ENCODE data around the gene FLT3.

The FLT3 gene

DNA sequence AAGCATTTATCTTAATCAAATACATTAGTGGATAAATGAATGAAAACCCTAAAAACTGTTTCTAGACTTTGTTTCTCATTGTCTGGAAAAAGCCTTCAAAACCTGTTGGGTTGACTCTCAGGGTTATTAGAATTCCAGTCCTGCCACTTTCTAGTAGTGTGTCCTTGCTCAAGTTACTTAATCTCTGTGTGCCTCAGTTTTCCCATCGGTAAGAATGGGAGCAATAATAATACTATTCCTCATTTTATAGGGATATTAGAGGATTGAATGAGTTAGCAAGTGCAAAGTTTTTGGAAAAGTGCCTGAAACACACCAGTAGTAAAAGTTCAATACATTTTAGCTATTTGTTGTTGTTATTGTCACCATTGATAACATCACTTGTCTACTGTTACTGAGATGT lies 114.8 kb downstream of the FLT3 start:
- no peaks in the 10 kb centered on the region for H3K9me3 ChIP-seq (ENCODE audit: control insufficient read depth, insufficient read depth, low read depth, low read length)
- CTCF ChIA-PET: interaction anchor here (0.6 to 5.4 kb wide), 10 partner anchors 12 to 1265 kb away, joined by 3 to 71 read pairs (median 6); no protein-coding TSS in a partner anchor
- H3K27ac ChIP-seq (ENCODE audit: extremely low read depth, low read depth, low read length): no peak overlapping the region
- TF ChIP-seq ZNF513 (tag by site-specific recombination; IDR thresholded peaks at IDR 0.05) (no peak), ZNF529 (tag by site-specific recombination; IDR thresholded peaks at IDR 0.05; ENCODE audit: insufficient replicate concordance) (no peak), ZSCAN16 (tag by site-specific recombination; IDR thresholded peaks at IDR 0.05) (no peak), TRIM28 (IDR thresholded peaks at IDR 0.05; ENCODE audit: borderline replicate concordance, low read length) (no peak), ZNF518A (tag by site-specific recombination; conservative IDR thresholded peaks at IDR 0.05; ENCODE audit: low read depth) (no peak), ZNF133 (tag by site-specific recombination; IDR thresholded peaks at IDR 0.05) (no peak), ZNF791 (tag by site-specific recombination; IDR thresholded peaks at IDR 0.05) (no peak), ZNF610 (tag by site-specific recombination; IDR thresholded peaks at IDR 0.05; ENCODE audit: borderline replicate concordance) (no peak), ZBTB48 (tag by site-specific recombination; IDR thresholded peaks at IDR 0.05) (no peak)
- TF ChIP-seq, protein P1, sequence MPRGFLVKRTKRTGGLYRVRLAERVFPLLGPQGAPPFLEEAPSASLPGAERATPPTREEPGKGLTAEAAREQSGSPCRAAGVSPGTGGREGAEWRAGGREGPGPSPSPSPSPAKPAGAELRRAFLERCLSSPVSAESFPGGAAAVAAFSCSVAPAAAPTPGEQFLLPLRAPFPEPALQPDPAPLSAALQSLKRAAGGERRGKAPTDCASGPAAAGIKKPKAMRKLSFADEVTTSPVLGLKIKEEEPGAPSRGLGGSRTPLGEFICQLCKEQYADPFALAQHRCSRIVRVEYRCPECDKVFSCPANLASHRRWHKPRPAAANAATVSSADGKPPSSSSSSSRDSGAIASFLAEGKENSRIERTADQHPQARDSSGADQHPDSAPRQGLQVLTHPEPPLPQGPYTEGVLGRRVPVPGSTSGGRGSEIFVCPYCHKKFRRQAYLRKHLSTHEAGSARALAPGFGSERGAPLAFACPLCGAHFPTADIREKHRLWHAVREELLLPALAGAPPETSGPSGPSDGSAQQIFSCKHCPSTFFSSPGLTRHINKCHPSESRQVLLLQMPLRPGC (tag by site-specific recombination; IDR thresholded peaks at IDR 0.05): no peak
- TF ChIP-seq, protein P2, sequence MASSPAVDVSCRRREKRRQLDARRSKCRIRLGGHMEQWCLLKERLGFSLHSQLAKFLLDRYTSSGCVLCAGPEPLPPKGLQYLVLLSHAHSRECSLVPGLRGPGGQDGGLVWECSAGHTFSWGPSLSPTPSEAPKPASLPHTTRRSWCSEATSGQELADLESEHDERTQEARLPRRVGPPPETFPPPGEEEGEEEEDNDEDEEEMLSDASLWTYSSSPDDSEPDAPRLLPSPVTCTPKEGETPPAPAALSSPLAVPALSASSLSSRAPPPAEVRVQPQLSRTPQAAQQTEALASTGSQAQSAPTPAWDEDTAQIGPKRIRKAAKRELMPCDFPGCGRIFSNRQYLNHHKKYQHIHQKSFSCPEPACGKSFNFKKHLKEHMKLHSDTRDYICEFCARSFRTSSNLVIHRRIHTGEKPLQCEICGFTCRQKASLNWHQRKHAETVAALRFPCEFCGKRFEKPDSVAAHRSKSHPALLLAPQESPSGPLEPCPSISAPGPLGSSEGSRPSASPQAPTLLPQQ (tag by site-specific recombination; IDR thresholded peaks at IDR 0.05): no peak
- H3K4me3 ChIP-seq (ENCODE audit: low read depth, low read length): no peak overlapping the region
- no peaks in the 10 kb centered on the region for H3K4me1 ChIP-seq (ENCODE audit: control insufficient read depth, insufficient read depth, low read length)
- POLR2A ChIA-PET: interaction anchor here (0.6 kb wide), 1 partner anchor 162 kb away, joined by 5 read pairs; no protein-coding TSS in a partner anchor
- no peaks in the 10 kb centered on the region for H3K36me3 ChIP-seq (ENCODE audit: control insufficient read depth in 2 of 2, insufficient read depth in 1 of 2, low read length in 2 of 2)

- Histone ChIP-seq H3K9me3 (ENCODE audit: control insufficient read depth, insufficient read depth, low read depth, low read length) (no peaks in the 10 kb centered on the region), H3K4me1 (ENCODE audit: control insufficient read depth, insufficient read depth, low read length) (no peaks in the 10 kb centered on the region), H3K4me3 (ENCODE audit: low read depth, low read length) (no peak overlapping the region), H3K36me3 (ENCODE audit: control insufficient read depth in 2 of 2, insufficient read depth in 1 of 2, low read length in 2 of 2) (no peaks in the 10 kb centered on the region), H3K27ac (ENCODE audit: extremely low read depth, low read depth, low read length) (no peak overlapping the region)
- ChIA-PET POLR2A (no interaction called here), CTCF (interaction anchor here (0.6 to 5.4 kb wide), 5 partner anchors 113 to 621 kb away, joined by 3 to 71 read pairs (median 9); partner anchors contain the start of gene GSX1)
- TF ChIP-seq ZNF175 (tag by site-specific recombination; IDR thresholded peaks at IDR 0.05) (no peak), ZNF10 (tag by site-specific recombination; IDR thresholded peaks at IDR 0.05) (no peak), ZNF513 (tag by site-specific recombination; IDR thresholded peaks at IDR 0.05) (no peak), ZNF544 (tag by site-specific recombination; IDR thresholded peaks at IDR 0.05) (no peak), ZFHX2 (tag by site-specific recombination; conservative IDR thresholded peaks at IDR 0.05) (no peak), ZNF114 (tag by site-specific recombination; IDR thresholded peaks at IDR 0.05) (no peak), BCL11A (tag by site-specific recombination; IDR thresholded peaks at IDR 0.05; ENCODE audit: low read depth) (no peak), ZNF223 (tag by site-specific recombination; IDR thresholded peaks at IDR 0.05) (no peak), ZNF239 (tag by site-specific recombination; IDR thresholded peaks at IDR 0.05) (no peak), ZNF23 (tag by site-specific recombination; IDR thresholded peaks at IDR 0.05; ENCODE audit: borderline replicate concordance) (no peak), ZXDB (tag by site-specific recombination; IDR thresholded peaks at IDR 0.05) (no peak), PRDM6 (tag by site-specific recombination; IDR thresholded peaks at IDR 0.05) (no peak), ZNF558 (tag by site-specific recombination; IDR thresholded peaks at IDR 0.05) (no peak)
Observed at GRCh38 chr13:27982361-27982760, 118.0 kb downstream of the FLT3 start.
